SK-N-SH (cell line): ENCODE results near the gene EFCAB12. TPM values are rescaled to one million over a fixed set of nuclear protein-coding genes. Genes with fewer than 3 reads are reported as not detected.

ENCODE experiments used
- CTCF ChIA-PET: fragments of 300-600, 350-600 bp; formaldehyde crosslinking; extraction: SDS; loops from one replicate; lab custom pipeline; 2021; lab: Yijun Ruan, JAX
- POLR2A ChIA-PET: fragments of 350-600 bp; sonication (Branson Sonifier 250); formaldehyde crosslinking; extraction: SDS; loops from one replicate; lab custom pipeline; 2020; ENCODE audit warnings: antibody characterized with exemption, inconsistent platforms; lab: Yijun Ruan, JAX
- DNase-seq: peaks from one replicate; pipeline ENCODE4 v3.0.0; 2012
- H2AFZ ChIP-seq: fragments of 200-600 bp; sonication (generic); 2 replicates; pipeline ENCODE4 v1.8.1; 2016; ENCODE audit warnings: antibody characterized with exemption, mild to moderate bottlenecking, low read depth
- H3F3A ChIP-seq: fragments of 200-600 bp; sonication (generic); replicated peaks from 2 replicates; pipeline ENCODE3; 2016; ENCODE audit warnings: antibody characterized with exemption, mild to moderate bottlenecking; ENCODE audit not compliant: insufficient read depth
- H3K27ac ChIP-seq, 2 experiments: fragments of 200-500 bp in 1 of 2; fragments of 200-600 bp in 1 of 2; sonication (Bioruptor generic) in 1 of 2; sonication (generic), shearing (Covaris generic) in 1 of 2; 2 replicates each; pipeline versions ENCODE4 v1.5.1 to v1.6.1; 2014 to 2016; ENCODE audit warnings: low read depth in 2 of 2, inconsistent platforms in 1 of 2, low read length in 1 of 2, mild to moderate bottlenecking in 1 of 2, mixed read lengths in 1 of 2
- H3K27me3 ChIP-seq: fragments of 200-600 bp; sonication (generic), shearing (Covaris generic); 2 replicates; pipeline ENCODE4 v1.6.1; 2016; ENCODE audit warnings: mixed run types; ENCODE audit not compliant: insufficient read depth
- H3K36me3 ChIP-seq, 2 experiments: fragments of 200-500 bp in 1 of 2; fragments of 200-600 bp in 1 of 2; sonication (Bioruptor generic) in 1 of 2; sonication (generic) in 1 of 2; replicated peaks in 1 of 2; 2 replicates each; pipeline versions ENCODE3 to v1.5.1; 2014 to 2016; ENCODE audit warnings: low read length in 1 of 2, mild to moderate bottlenecking in 1 of 2; ENCODE audit not compliant: insufficient read depth in 2 of 2, control insufficient read depth in 1 of 2
- H3K4me1 ChIP-seq, 2 experiments: fragments of 200-500 bp in 1 of 2; fragments of 200-600 bp in 1 of 2; sonication (Bioruptor generic) in 1 of 2; sonication (generic), shearing (Covaris generic) in 1 of 2; 2 replicates each; pipeline versions ENCODE4 v1.5.1 to v1.6.1; 2014 to 2016; ENCODE audit warnings: low read depth in 1 of 2, low read length in 1 of 2, mixed run types in 1 of 2; ENCODE audit not compliant: insufficient read depth in 2 of 2, control insufficient read depth in 1 of 2
- H3K4me2 ChIP-seq: fragments of 200-600 bp; sonication (generic), shearing (Covaris generic); 2 replicates; pipeline ENCODE4 v1.6.1; 2017; ENCODE audit warnings: mixed run types
- H3K4me3 ChIP-seq, 2 experiments: fragments of 200-500 bp in 1 of 2; fragments of 200-600 bp in 1 of 2; sonication (Bioruptor generic) in 1 of 2; sonication (generic), shearing (Covaris generic) in 1 of 2; 2 replicates each; pipeline versions ENCODE4 v1.5.1 to v1.8.1; 2014 to 2016; ENCODE audit warnings: low read depth in 2 of 2, inconsistent platforms in 1 of 2, low read length in 1 of 2, mild to moderate bottlenecking in 1 of 2, mixed read lengths in 1 of 2, moderate library complexity in 1 of 2
- H3K79me2 ChIP-seq: fragments of 200-600 bp; sonication (generic); 2 replicates; pipeline ENCODE4 v1.8.1; 2017; ENCODE audit warnings: mild to moderate bottlenecking; ENCODE audit not compliant: insufficient read depth
- H3K9ac ChIP-seq: fragments of 200-600 bp; sonication (generic); 2 replicates; pipeline ENCODE4 v1.6.1; 2017; ENCODE audit warnings: mixed run types
- H3K9me2 ChIP-seq: fragments of 200-600 bp; sonication (generic); 2 replicates; pipeline ENCODE4 v1.6.1; 2017; ENCODE audit warnings: mixed run types
- H3K9me3 ChIP-seq: fragments of 200-600 bp; sonication (generic); 2 replicates; pipeline ENCODE4 v1.6.1; 2017; ENCODE audit warnings: mixed run types, mild to moderate bottlenecking, moderate library complexity
- H4K20me1 ChIP-seq: fragments of 200-600 bp; sonication (generic); 2 replicates; pipeline ENCODE4 v1.6.1; 2017; ENCODE audit warnings: mild to moderate bottlenecking, mixed run types; ENCODE audit not compliant: insufficient read depth
- FOSL2 ChIP-seq: IDR thresholded peaks from 2 replicates; pipeline ENCODE4 v1.4.0; 2012; ENCODE audit warnings: low read depth, mild to moderate bottlenecking, moderate library complexity, borderline replicate concordance
- JUND ChIP-seq: IDR thresholded peaks from 2 replicates; pipeline ENCODE4 v1.4.0; 2012
- MXI1 ChIP-seq: IDR thresholded peaks from 2 replicates; pipeline ENCODE4 v1.6.1; 2012; ENCODE audit warnings: mild to moderate bottlenecking, low read depth, low read length, improper control_type of control experiment
- NFIC ChIP-seq: IDR thresholded peaks from 2 replicates; pipeline ENCODE4 v1.4.0; 2012; ENCODE audit warnings: borderline replicate concordance
- REST ChIP-seq: IDR thresholded peaks from 2 replicates; pipeline ENCODE4 v1.6.1; 2012; ENCODE audit warnings: mild to moderate bottlenecking, low read depth, low read length, moderate library complexity
- RFX5 ChIP-seq: IDR thresholded peaks from 2 replicates; pipeline ENCODE4 v1.6.1; 2012; ENCODE audit warnings: mild to moderate bottlenecking, improper control_type of control experiment, low read length
- RXRA ChIP-seq: IDR thresholded peaks from 2 replicates; pipeline ENCODE4 v1.4.0; 2012; ENCODE audit warnings: low read depth, mild to moderate bottlenecking, borderline replicate concordance
- SIN3A ChIP-seq: IDR thresholded peaks from 2 replicates; pipeline ENCODE4 v1.6.1; 2012; ENCODE audit warnings: low read depth, mild to moderate bottlenecking, low read length, moderate library complexity, borderline replicate concordance
- TAF1 ChIP-seq: IDR thresholded peaks from 2 replicates; pipeline ENCODE4 v1.6.1; 2012; ENCODE audit warnings: low read depth, mild to moderate bottlenecking, low read length, moderate library complexity, borderline replicate concordance
- TEAD4 ChIP-seq: IDR thresholded peaks from 2 replicates; pipeline ENCODE4 v1.4.0; 2012; ENCODE audit warnings: mild to moderate bottlenecking, borderline replicate concordance; ENCODE audit not compliant: insufficient read depth
- WGBS: methylation state at CpG from one replicate; pipeline ENCODE4 v1.1.6; 2017; ENCODE audit warnings: low lambda C conversion rate; 5-methylcytosine and 5-hydroxymethylcytosine counted together
- polyA plus RNA-seq, 3 experiments: library from polyadenylated mRNA; depleted of rRNA; stranded (reverse); fragments of >200 nt; gene quantifications; 2 replicates each; pipeline ENCODE4 v1.2.3, GENCODE V29; 2012

Gene EFCAB12
- polyA plus RNA-seq, 1 of the 3 experiments (the other 2 are of a cell fraction) = 0.38 TPM

GRCh38 chr3:129473067-129473768 is 44.8 kb upstream of the EFCAB12 start (continued):
- TF ChIP-seq REST = no peak

GRCh38 chr3:129470861-129471260 is 42.4 kb upstream of the EFCAB12 start:
- H3K9ac ChIP-seq = no peak overlapping the region
- H2AFZ ChIP-seq = no peak overlapping the region
- H3K4me3 ChIP-seq = no peak overlapping the region
- CTCF ChIA-PET = interaction anchor here (1.2 to 1.6 kb wide), 2 partner anchors 9 to 31 kb away, joined by 3 to 4 read pairs; partner anchors contain the start of genes IFT122 and MBD4
- no peaks in the 10 kb centered on the region for H3K9me2 ChIP-seq
- POLR2A ChIA-PET = interaction anchor here (0.5 kb wide), 1 partner anchor 290 kb away, joined by 5 read pairs; no protein-coding TSS in a partner anchor
- no peak for DNase-seq
- no peaks in the 10 kb centered on the region for H3K27me3 ChIP-seq
- H3K4me1 ChIP-seq = no peaks in the 10 kb centered on the region
- H3K79me2 ChIP-seq = no peaks in the 10 kb centered on the region
- WGBS = 96% methylated on average over 2 of the region's 2 CpGs
- no peaks in the 10 kb centered on the region for H4K20me1 ChIP-seq
- no peak for TF ChIP-seq TEAD4
- peaks cover 12 to 18% of the 10 kb centered on the region in 2 experiments for H3K36me3 ChIP-seq
- no peaks in the 10 kb centered on the region for H3F3A ChIP-seq
- H3K9me3 ChIP-seq = no peaks in the 10 kb centered on the region
- no peak overlapping the region for H3K27ac ChIP-seq
- no peak overlapping the region for H3K4me2 ChIP-seq

DNA sequence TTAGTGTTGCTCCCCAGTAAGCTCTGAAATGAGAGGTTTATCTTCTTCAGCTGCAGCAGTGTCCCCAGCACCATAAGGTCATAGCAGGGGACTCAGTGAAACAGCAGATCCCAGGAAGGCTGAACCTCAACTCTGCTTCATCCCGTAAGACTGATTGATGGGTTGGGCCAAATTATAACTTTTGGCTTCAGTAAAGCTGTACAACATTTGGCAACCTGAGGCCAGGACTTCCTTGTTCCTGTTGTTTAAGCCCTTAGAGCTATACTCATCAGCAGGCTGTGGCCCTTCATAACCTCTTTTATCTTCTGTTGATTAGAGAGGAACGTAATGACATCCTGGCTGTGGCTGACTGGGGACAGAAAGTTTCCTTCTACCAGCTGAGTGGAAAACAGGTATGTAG is 40.6 kb upstream of the EFCAB12 start:
- 100% methylated on average over 2 of the region's 2 CpGs for WGBS
- no peak overlapping the region for H3K27ac ChIP-seq
- no peaks in the 10 kb centered on the region for H4K20me1 ChIP-seq
- ChIA-PET POLR2A (no interaction called here), CTCF (interaction anchor here (0.8 kb wide), 1 partner anchor 21 kb away, joined by 4 read pairs; no protein-coding TSS in a partner anchor)
- H3K36me3 ChIP-seq = peaks cover 12 to 18% of the 10 kb centered on the region in 2 experiments
- H3K79me2 ChIP-seq = no peaks in the 10 kb centered on the region
- DNase-seq = no peak
- TF ChIP-seq REST (no peak), RFX5 (no peak), FOSL2 (no peak), MXI1 (no peak), TAF1 (no peak), SIN3A (no peak), JUND (no peak), RXRA (no peak), NFIC (no peak)
- H3K9ac ChIP-seq = no peak overlapping the region
- H3K4me2 ChIP-seq = no peak overlapping the region
- H2AFZ ChIP-seq = no peak overlapping the region
- no peaks in the 10 kb centered on the region for H3K9me2 ChIP-seq
- H3K9me3 ChIP-seq = no peaks in the 10 kb centered on the region
- H3K4me1 ChIP-seq = no peaks in the 10 kb centered on the region
- no peaks in the 10 kb centered on the region for H3K27me3 ChIP-seq
- no peaks in the 10 kb centered on the region for H3F3A ChIP-seq
- no peak overlapping the region for H3K4me3 ChIP-seq
